GM12865 (cell line): ENCODE results near the gene TLL2.

Source experiments
- DNase-seq: peaks from one replicate; pipeline ENCODE4 v3.0.0; 2010; ENCODE audit warnings: low read depth
- H3K4me3 ChIP-seq: 2 replicates; pipeline ENCODE4 v1.5.1; 2011; ENCODE audit warnings: mild to moderate bottlenecking, low read depth, low read length, control low read depth
- CTCF ChIP-seq: IDR thresholded peaks from 2 replicates; pipeline ENCODE4 v1.5.1; 2011; ENCODE audit warnings: low read length, control low read depth, low read depth, inconsistent platforms; ENCODE audit not compliant: insufficient read depth; ENCODE audit errors: missing control alignments

Gene TLL2

DNA sequence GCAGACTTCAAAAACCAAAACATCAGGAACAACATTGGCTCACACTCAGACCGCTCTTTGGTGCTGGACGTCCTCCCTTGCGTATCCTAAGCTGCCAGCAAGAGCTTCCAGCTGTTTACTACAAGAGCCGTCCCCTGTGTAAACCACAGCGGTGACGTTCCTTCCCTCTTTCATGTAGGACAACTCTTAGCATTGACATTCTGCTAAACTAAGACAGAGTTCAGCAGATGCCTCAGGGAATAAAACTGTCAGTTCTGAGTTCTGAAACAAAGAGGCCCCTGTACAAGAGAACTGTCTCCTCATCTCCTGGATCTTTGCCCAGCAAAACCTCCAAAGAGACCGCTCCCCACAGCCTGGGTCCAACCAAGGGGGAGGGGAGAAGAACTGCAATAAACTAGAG lies 97.1 kb downstream of the TLL2 start:
- no peak for DNase-seq
- no peak overlapping the region for H3K4me3 ChIP-seq
- no peak for TF ChIP-seq CTCF

DNA sequence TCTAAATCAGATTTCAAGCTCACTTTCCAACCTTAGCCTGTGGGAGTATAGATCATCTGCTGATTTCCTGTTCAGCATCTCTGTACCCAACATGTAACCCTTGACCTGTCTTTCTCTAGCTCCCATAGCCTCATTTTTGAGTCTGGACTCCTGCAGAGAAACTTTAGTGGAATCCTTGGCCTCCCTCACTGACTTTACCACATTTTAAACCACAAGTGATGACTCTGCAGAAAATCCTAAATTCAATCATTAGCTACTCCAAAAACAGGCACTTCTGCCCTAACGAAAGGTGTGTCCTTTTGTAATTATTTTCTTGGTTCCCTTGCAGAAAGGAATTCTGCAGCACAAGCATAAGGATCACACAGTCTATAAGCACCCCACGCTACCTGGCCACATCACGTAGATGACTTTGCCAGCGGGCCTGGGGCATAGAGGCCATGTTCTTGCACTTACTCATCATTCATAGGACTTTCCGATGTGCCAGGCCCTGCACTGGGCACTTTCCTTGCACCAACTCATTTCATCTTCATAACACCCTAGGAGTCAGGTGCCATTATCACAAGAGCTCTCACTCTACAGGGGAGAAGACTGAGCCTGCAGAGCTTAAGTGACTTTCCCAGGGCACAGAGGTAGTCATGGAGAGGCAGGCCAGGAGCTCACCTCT lies 97.7 kb downstream of the TLL2 start:
- no peak for TF ChIP-seq CTCF
- no peak overlapping the region for H3K4me3 ChIP-seq
- no peak for DNase-seq

GRCh38 chr10:96415150-96415890 lies 98.4 kb downstream of the TLL2 start:
- DNase-seq, result no peak
- no peak for TF ChIP-seq CTCF
- no peak overlapping the region for H3K4me3 ChIP-seq

GRCh38 chr10:96414303-96414702 lies 99.4 kb downstream of the TLL2 start:
- no peak overlapping the region for H3K4me3 ChIP-seq
- DNase-seq, result no peak
- TF ChIP-seq CTCF, result no peak

- H3K4me3 ChIP-seq, result no peak overlapping the region
- TF ChIP-seq CTCF, result peak; percentile 6
- DNase-seq, result no peak
These were observed 100.5 kb downstream of the TLL2 start for GRCh38 chr10:96413151-96413787.

DNA sequence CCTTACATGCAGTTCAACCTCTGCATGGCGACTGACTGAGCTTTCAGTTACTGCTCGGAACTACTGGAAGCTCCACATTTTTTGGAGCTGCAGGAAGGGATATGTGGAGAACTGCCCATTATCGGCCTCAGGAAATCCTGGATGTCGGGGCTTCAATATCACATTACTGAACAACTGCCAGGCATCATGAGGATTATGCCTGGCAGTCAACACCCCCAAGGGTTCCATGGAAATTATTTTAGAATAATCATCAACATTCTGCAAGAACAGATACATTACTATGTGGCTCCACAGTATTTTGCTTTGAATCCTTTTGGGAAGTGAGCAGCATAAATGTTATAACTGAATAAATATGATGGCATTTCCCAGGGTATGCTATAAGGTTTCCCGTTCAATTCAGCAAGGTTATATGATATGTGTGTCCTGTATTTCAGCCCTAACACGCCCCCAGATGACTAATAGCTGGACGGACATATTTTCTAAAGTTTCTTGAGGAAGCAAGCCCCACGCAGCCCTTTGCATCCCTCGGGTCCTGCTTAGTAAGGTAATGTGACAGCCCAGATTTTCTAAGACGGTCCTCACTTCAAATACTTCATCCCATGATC lies 101.9 kb downstream of the TLL2 start:
- H3K4me3 ChIP-seq, result no peak overlapping the region
- no peak for DNase-seq
- TF ChIP-seq CTCF, result no peak
